A673 (cell line): Measurements from ENCODE around the gene ACVR1B. TPM values are rescaled to one million over a fixed set of nuclear protein-coding genes. Genes with fewer than 3 reads are reported as not detected.

Source experiments
- BruUV-seq: library from RNA; stranded (reverse); fragments of 400-500 nt; replicated peaks from 2 replicates; lab custom pipeline; 2021; lab: Mats Ljungman, UMichigan
- CTCF ChIA-PET: fragments of 300-600 bp; sonication (Branson Sonifier 250); formaldehyde crosslinking; loops from one replicate; lab custom pipeline; 2022; ENCODE audit warnings: antibody characterized with exemption; lab: Charles Lee
- POLR2A ChIA-PET: fragments of 300-600 bp; sonication (Branson Sonifier 250); formaldehyde crosslinking; loops from one replicate; lab custom pipeline; 2022; ENCODE audit warnings: antibody characterized with exemption; ENCODE audit not compliant: low non-redundant PET; lab: Charles Lee
- DNase-seq: peaks from one replicate; pipeline ENCODE4 v3.0.0-alpha.2; 2015; ENCODE audit warnings: low spot score
- H3K27ac ChIP-seq: fragments of 200-600 bp; sonication (generic); 2 replicates; pipeline ENCODE4 v1.5.1; 2016; ENCODE audit warnings: mixed run types, low read depth, mild to moderate bottlenecking, mixed read lengths, antibody characterized with exemption, low read length; ENCODE audit not compliant: poor library complexity, severe bottlenecking
- H3K27me3 ChIP-seq: fragments of 200-600 bp; sonication (generic); replicated peaks from 2 replicates; pipeline ENCODE4 v1.6.1; 2017; ENCODE audit warnings: mixed run types, low read depth, mild to moderate bottlenecking, mixed read lengths, antibody characterized with exemption, low read length; ENCODE audit not compliant: insufficient read depth, poor library complexity
- H3K36me3 ChIP-seq: fragments of 200-600 bp; sonication (generic); 2 replicates; pipeline ENCODE4 v1.6.1; 2016; ENCODE audit warnings: mixed run types, mild to moderate bottlenecking, mixed read lengths, antibody characterized with exemption, low read length; ENCODE audit not compliant: insufficient read depth, poor library complexity, severe bottlenecking
- H3K4me1 ChIP-seq: fragments of 200-600 bp; sonication (generic); 2 replicates; pipeline ENCODE4 v1.6.1; 2017; ENCODE audit warnings: mixed run types, mild to moderate bottlenecking, mixed read lengths, antibody characterized with exemption, low read length; ENCODE audit not compliant: insufficient read depth, poor library complexity, severe bottlenecking
- H3K4me3 ChIP-seq: fragments of 200-600 bp; sonication (generic); 2 replicates; pipeline ENCODE4 v1.5.1; 2016; ENCODE audit warnings: low read depth, mixed run types, mild to moderate bottlenecking, mixed read lengths, low read length; ENCODE audit not compliant: poor library complexity, severe bottlenecking
- H3K9me3 ChIP-seq: fragments of 200-600 bp; sonication (generic); 2 replicates; pipeline ENCODE4 v1.6.1; 2016; ENCODE audit warnings: mixed run types, low read depth, mild to moderate bottlenecking, mixed read lengths, antibody characterized with exemption, low read length; ENCODE audit not compliant: poor library complexity, severe bottlenecking
- EZH2 ChIP-seq: fragments of 200-600 bp; sonication (generic); IDR thresholded peaks from 2 replicates; pipeline ENCODE4 v1.6.1; 2017; ENCODE audit warnings: borderline replicate concordance, low read depth, mild to moderate bottlenecking, mixed read lengths, antibody characterized with exemption, low read length; ENCODE audit not compliant: poor library complexity, severe bottlenecking
- intact Hi-C: fragments of 100-400 bp; cut with micrococcal nuclease; formaldehyde crosslinking; loops from one replicate; pipeline ENCODE4 v1.10.0; 2022; ENCODE audit not compliant: unreplicated experiment
- total RNA-seq: library from RNA; stranded (reverse); gene quantifications from 2 replicates; pipeline ENCODE4 v1.2.3, GENCODE V29; 2021
- TF ChIP-seq, protein P1 (sequence below): fragments of 300-800, 200-600 bp; sonication (generic); conservative IDR thresholded peaks from 2 replicates; pipeline ENCODE4 v1.5.1; 2017; ENCODE audit warnings: low read depth, mild to moderate bottlenecking, antibody characterized with exemption, low read length, moderate library complexity, mixed read lengths

Gene ACVR1B
- total RNA-seq, 1 experiment from 2014 or later, result 27.4 TPM

DNA sequence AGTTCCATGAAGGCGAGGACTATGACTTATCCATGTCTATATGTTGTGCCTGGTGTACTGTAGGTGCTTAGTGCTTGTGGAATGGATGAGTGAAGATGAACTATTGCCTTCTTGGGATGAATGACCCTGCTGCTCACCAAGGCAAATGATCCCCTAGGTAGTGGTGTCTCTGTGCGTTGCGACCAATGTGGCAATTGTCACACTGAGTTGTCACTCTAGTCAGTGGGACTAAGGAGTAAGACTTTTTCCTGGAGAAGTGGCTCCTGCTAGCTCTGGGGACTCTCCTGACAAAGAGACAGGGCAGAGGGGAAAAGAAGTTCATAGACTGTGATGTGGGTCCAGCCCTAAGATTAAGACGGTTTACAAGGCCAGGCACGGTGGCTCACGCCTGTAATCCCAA lies 3.4 kb upstream of the ACVR1B start:
- no peak overlapping the region for H3K27ac ChIP-seq
- no peak for TF ChIP-seq EZH2
- TF ChIP-seq, protein P1, sequence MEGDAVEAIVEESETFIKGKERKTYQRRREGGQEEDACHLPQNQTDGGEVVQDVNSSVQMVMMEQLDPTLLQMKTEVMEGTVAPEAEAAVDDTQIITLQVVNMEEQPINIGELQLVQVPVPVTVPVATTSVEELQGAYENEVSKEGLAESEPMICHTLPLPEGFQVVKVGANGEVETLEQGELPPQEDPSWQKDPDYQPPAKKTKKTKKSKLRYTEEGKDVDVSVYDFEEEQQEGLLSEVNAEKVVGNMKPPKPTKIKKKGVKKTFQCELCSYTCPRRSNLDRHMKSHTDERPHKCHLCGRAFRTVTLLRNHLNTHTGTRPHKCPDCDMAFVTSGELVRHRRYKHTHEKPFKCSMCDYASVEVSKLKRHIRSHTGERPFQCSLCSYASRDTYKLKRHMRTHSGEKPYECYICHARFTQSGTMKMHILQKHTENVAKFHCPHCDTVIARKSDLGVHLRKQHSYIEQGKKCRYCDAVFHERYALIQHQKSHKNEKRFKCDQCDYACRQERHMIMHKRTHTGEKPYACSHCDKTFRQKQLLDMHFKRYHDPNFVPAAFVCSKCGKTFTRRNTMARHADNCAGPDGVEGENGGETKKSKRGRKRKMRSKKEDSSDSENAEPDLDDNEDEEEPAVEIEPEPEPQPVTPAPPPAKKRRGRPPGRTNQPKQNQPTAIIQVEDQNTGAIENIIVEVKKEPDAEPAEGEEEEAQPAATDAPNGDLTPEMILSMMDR, result no peak
- no peaks in the 10 kb centered on the region for H3K27me3 ChIP-seq
- intact Hi-C loops, result no loop called here
- POLR2A ChIA-PET, result no interaction called here
- H3K9me3 ChIP-seq, result peaks cover 7% of the 10 kb centered on the region
- no TSS peak for BruUV-seq
- peaks cover 7% of the 10 kb centered on the region for H3K4me1 ChIP-seq
- no peak for DNase-seq
- no peaks in the 10 kb centered on the region for H3K36me3 ChIP-seq
- CTCF ChIA-PET, result no interaction called here
- H3K4me3 ChIP-seq, result no peak overlapping the region

DNA sequence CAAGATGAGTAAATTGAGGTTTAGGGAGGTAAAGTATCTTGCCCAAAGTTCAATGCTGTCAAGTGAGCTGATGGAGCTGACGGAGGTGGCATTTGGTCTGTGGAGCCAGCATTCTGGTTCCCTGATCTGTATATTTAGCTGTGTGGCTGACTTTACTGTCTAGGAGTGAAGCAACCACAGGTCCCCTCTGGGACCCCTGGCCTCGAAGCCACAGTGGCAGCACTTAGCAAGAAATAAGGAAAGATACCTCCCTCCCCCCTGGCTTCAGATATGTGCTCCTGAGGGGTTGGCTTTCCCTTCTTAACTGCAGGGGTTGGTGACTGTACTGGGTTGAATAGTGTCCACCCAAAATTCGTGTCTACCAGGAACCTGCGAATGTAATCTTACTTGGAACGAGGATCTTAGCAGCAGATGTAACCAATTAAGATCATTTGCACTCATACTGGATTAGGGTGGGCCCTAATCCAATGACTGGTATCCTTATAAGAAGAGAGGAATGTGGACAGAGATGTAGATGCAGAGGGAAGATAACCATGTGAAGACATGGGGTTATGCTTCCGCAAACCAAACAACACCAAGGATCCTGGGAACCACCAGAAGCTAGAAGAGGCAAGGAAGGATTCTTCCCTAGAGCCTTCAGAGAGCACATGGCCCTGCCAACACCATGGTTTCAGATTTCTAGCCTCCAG lies 2.0 kb upstream of the ACVR1B start:
- TF ChIP-seq EZH2, result no peak
- TF ChIP-seq, protein P1, result no peak
- DNase-seq, result no peak
- no peaks in the 10 kb centered on the region for H3K36me3 ChIP-seq
- POLR2A ChIA-PET, result no interaction called here
- BruUV-seq, result no TSS peak
- no peak overlapping the region for H3K27ac ChIP-seq
- peaks cover 21% of the 10 kb centered on the region for H3K4me1 ChIP-seq
- peaks cover 4% of the 10 kb centered on the region for H3K9me3 ChIP-seq
- H3K27me3 ChIP-seq, result no peaks in the 10 kb centered on the region
- CTCF ChIA-PET, result interaction anchor here (0.6 kb wide), 1 partner anchor 922 kb away, joined by 3 read pairs; no protein-coding TSS in a partner anchor
- no peak overlapping the region for H3K4me3 ChIP-seq
- intact Hi-C loops, result no loop called here

- intact Hi-C loops, result no loop called here
- Histone ChIP-seq H3K9me3 (no peaks in the 10 kb centered on the region), H3K36me3 (no peaks in the 10 kb centered on the region), H3K4me3 (peak overlapping the region; percentile 49), H3K27ac (no peak overlapping the region), H3K27me3 (no peaks in the 10 kb centered on the region), H3K4me1 (peaks cover 28% of the 10 kb centered on the region)
- ChIA-PET CTCF (no interaction called here), POLR2A (no interaction called here)
- no peak for DNase-seq
- TF ChIP-seq, protein P1, result no peak
- no peak for TF ChIP-seq EZH2
- no TSS peak for BruUV-seq
These were observed 759 bp upstream of the ACVR1B start for GRCh38 chr12:51950682-51951198.
